Neuronal stem cell (in vitro differentiated cells): Measurements from ENCODE around the gene KRTAP4-8.
"Not testable (repeated sequence)": the region's sequence is repeated elsewhere in the genome, so short reads cannot be mapped to it uniquely, and the experiment has no call there.

Experiments used
- DNase-seq: peaks from one replicate; pipeline ENCODE4 v3.0.0-alpha.2; 2013; ENCODE audit warnings: low spot score
- H2AFZ ChIP-seq: one replicate; pipeline ENCODE4 v1.6.1; 2013; ENCODE audit warnings: mild to moderate bottlenecking, low read length, inconsistent platforms
- H2AK5ac ChIP-seq: 2 replicates; pipeline ENCODE4 v1.6.1; 2013; ENCODE audit warnings: low read depth, mild to moderate bottlenecking, inconsistent platforms, low read length, moderate library complexity, mixed read lengths
- H2BK120ac ChIP-seq: 2 replicates; pipeline ENCODE4 v1.6.1; 2013; ENCODE audit warnings: low read depth, mild to moderate bottlenecking, inconsistent platforms, low read length, moderate library complexity, mixed read lengths
- H2BK12ac ChIP-seq: one replicate; pipeline ENCODE4 v1.6.1; 2013; ENCODE audit warnings: low read length, inconsistent platforms
- H2BK15ac ChIP-seq: 2 replicates; pipeline ENCODE4 v1.6.1; 2013; ENCODE audit warnings: mild to moderate bottlenecking, low read length, inconsistent platforms, mixed read lengths
- H2BK5ac ChIP-seq: one replicate; pipeline ENCODE4 v1.6.1; 2013; ENCODE audit warnings: inconsistent platforms, mild to moderate bottlenecking, low read length, moderate library complexity
- H3K14ac ChIP-seq: one replicate; pipeline ENCODE4 v1.6.1; 2013; ENCODE audit warnings: low read length, inconsistent platforms
- H3K18ac ChIP-seq: 2 replicates; pipeline ENCODE4 v1.6.1; 2013; ENCODE audit warnings: low read length, inconsistent platforms
- H3K23ac ChIP-seq: 2 replicates; pipeline ENCODE4 v1.6.1; 2013; ENCODE audit warnings: low read depth, mild to moderate bottlenecking, mixed read lengths, low read length, inconsistent platforms; ENCODE audit not compliant: poor library complexity
- H3K27ac ChIP-seq: replicated peaks from 3 replicates; pipeline ENCODE4 v1.5.1; 2013; ENCODE audit warnings: low read length, inconsistent platforms
- H3K27me3 ChIP-seq, 3 experiments: 2 replicates each; pipeline ENCODE4 v1.6.1; 2013; ENCODE audit warnings: low read length in 3 of 3, mild to moderate bottlenecking in 2 of 3, inconsistent platforms in 1 of 3, low read depth in 1 of 3, mixed read lengths in 1 of 3, moderate library complexity in 1 of 3; ENCODE audit not compliant: control insufficient read depth in 3 of 3, insufficient read depth in 3 of 3
- H3K36me3 ChIP-seq, 2 donors: replicated peaks in 1 of 2; 2 replicates each; pipeline ENCODE4 v1.6.1; 2013; ENCODE audit warnings: low read length in 2 of 2; ENCODE audit not compliant: control insufficient read depth in 2 of 2, insufficient read depth in 2 of 2
- H3K4ac ChIP-seq: 2 replicates; pipeline ENCODE4 v1.6.1; 2013; ENCODE audit warnings: inconsistent platforms, mild to moderate bottlenecking, low read length, moderate library complexity
- H3K4me1 ChIP-seq, 2 donors: 1 replicate in 1 of 2; 2 replicates in 1 of 2; pipeline ENCODE4 v1.6.1; 2013; ENCODE audit warnings: low read length in 2 of 2, low read depth in 1 of 2; ENCODE audit not compliant: control insufficient read depth in 2 of 2, insufficient read depth in 1 of 2
- H3K4me2 ChIP-seq: one replicate; pipeline ENCODE4 v1.6.1; 2013; ENCODE audit warnings: mild to moderate bottlenecking, low read length, inconsistent platforms; ENCODE audit not compliant: insufficient read depth, poor library complexity, severe bottlenecking
- H3K4me3 ChIP-seq, 2 donors: 2 replicates each; pipeline ENCODE4 v1.5.1; 2013; ENCODE audit warnings: low read length in 2 of 2, mild to moderate bottlenecking in 2 of 2, inconsistent platforms in 1 of 2, moderate library complexity in 1 of 2
- H3K79me1 ChIP-seq: one replicate; pipeline ENCODE4 v1.6.1; 2013; ENCODE audit warnings: low read depth, mild to moderate bottlenecking, inconsistent platforms, low read length, moderate library complexity
- H3K9ac ChIP-seq: one replicate; pipeline ENCODE4 v1.6.1; 2013; ENCODE audit warnings: mild to moderate bottlenecking, low read depth, low read length, inconsistent platforms; ENCODE audit not compliant: poor library complexity
- H3K9me3 ChIP-seq, 2 donors: replicated peaks in 1 of 2; 2 replicates each; pipeline versions ENCODE3 to v1.6.1; 2013; ENCODE audit warnings: low read length in 2 of 2, mild to moderate bottlenecking in 2 of 2, inconsistent platforms in 1 of 2, low read depth in 1 of 2, mixed read lengths in 1 of 2, moderate library complexity in 1 of 2; ENCODE audit not compliant: control insufficient read depth in 2 of 2, insufficient read depth in 1 of 2
- H4K8ac ChIP-seq: one replicate; pipeline ENCODE4 v1.6.1; 2013; ENCODE audit warnings: low read depth, mild to moderate bottlenecking, inconsistent platforms, low read length, moderate library complexity
- H4K91ac ChIP-seq: one replicate; pipeline ENCODE4 v1.6.1; 2013; ENCODE audit warnings: low read length, low read depth, mild to moderate bottlenecking, inconsistent platforms; ENCODE audit not compliant: poor library complexity
- WGBS, 2 donors: extraction: QIAGEN DNeasy Blood & Tissue Kit; methylation state at CpG; one replicate each; pipeline ENCODE4 v1.1.7; 2013; ENCODE audit warnings: missing lambda C conversion rate in 2 of 2, mixed read lengths in 1 of 2; ENCODE audit not compliant: insufficient read length in 2 of 2, insufficient replicate concordance in 1 of 2; ENCODE audit errors: extremely low coverage in 2 of 2; 5-methylcytosine and 5-hydroxymethylcytosine counted together

Gene KRTAP4-8

GRCh38 chr17:41058741-41059140, 39.2 kb downstream of the KRTAP4-8 start:
- Histone ChIP-seq H3K18ac (no peak overlapping the region), H2AFZ (no peak overlapping the region), H3K9ac (no peak overlapping the region), H2BK120ac (no peak overlapping the region), H3K14ac (no peak overlapping the region), H2BK12ac (no peak overlapping the region), H4K8ac (no peak overlapping the region), H2BK5ac (no peak overlapping the region), H3K36me3 (no peaks in the 10 kb centered on the region), H2AK5ac (no peak overlapping the region), H3K4me3 (no peak overlapping the region), H3K9me3 (peaks cover 0 to 2% of the 10 kb centered on the region in 2 donors), H3K79me1 (no peaks in the 10 kb centered on the region), H3K23ac (no peak overlapping the region), H3K27me3 (no peaks in the 10 kb centered on the region), H2BK15ac (no peak overlapping the region), H3K4me2 (no peak overlapping the region), H4K91ac (no peak overlapping the region), H3K4ac (no peak overlapping the region), H3K4me1 (peaks cover 0 to 2% of the 10 kb centered on the region in 2 donors), H3K27ac (no peak overlapping the region)
- WGBS, 2 donors, result no CpG with 5 or more reads among the region's 5 CpGs
- DNase-seq, result no peak

GRCh38 chr17:41057547-41057946, 40.4 kb downstream of the KRTAP4-8 start:
- Histone ChIP-seq H3K4me3 (no peak overlapping the region), H2BK120ac (no peak overlapping the region), H2BK15ac (no peak overlapping the region), H4K91ac (no peak overlapping the region), H2AFZ (no peak overlapping the region), H2AK5ac (no peak overlapping the region), H3K4me1 (peaks cover 0 to 2% of the 10 kb centered on the region in 2 donors), H3K79me1 (no peaks in the 10 kb centered on the region), H3K36me3 (no peaks in the 10 kb centered on the region), H3K27me3 (no peaks in the 10 kb centered on the region), H3K18ac (no peak overlapping the region), H3K14ac (no peak overlapping the region), H2BK5ac (no peak overlapping the region), H3K4ac (no peak overlapping the region), H3K27ac (no peak overlapping the region), H3K23ac (no peak overlapping the region), H4K8ac (no peak overlapping the region), H3K4me2 (no peak overlapping the region), H3K9ac (no peak overlapping the region), H2BK12ac (no peak overlapping the region), H3K9me3 (peaks cover 0 to 2% of the 10 kb centered on the region in 2 donors)
- DNase-seq, result no peak
- WGBS, 2 donors, result no CpG with 5 or more reads among the region's 1 CpG

- not testable (repeated sequence) for H3K27ac ChIP-seq, DNase-seq, H4K8ac ChIP-seq, H3K4me2 ChIP-seq, H3K36me3 ChIP-seq, H3K9me3 ChIP-seq, H3K4me1 ChIP-seq, H2BK15ac ChIP-seq, H2AK5ac ChIP-seq, H4K91ac ChIP-seq, H2BK120ac ChIP-seq, H3K9ac ChIP-seq, H2BK12ac ChIP-seq, H3K4ac ChIP-seq, H3K27me3 ChIP-seq, H3K4me3 ChIP-seq, H2BK5ac ChIP-seq, H3K79me1 ChIP-seq, H2AFZ ChIP-seq, H3K18ac ChIP-seq, H3K14ac ChIP-seq, H3K23ac ChIP-seq
- WGBS, 2 donors, result no CpG with 5 or more reads among the region's 6 CpGs
These were observed 42.8 kb downstream of the KRTAP4-8 start, which contains the start of gene KRTAP2-2 for GRCh38 chr17:41055130-41055529. TSS of gene KRTAP2-2 (minus strand) at chr17:41055230. CDS start at chr17:41055211, 19 bp downstream.

GRCh38 chr17:41054556-41054955, 43.4 kb downstream of the KRTAP4-8 start:
- not testable (repeated sequence) for H2BK5ac ChIP-seq, H3K9ac ChIP-seq, H3K27ac ChIP-seq, DNase-seq, H4K8ac ChIP-seq, H2AK5ac ChIP-seq, H3K36me3 ChIP-seq, H3K4ac ChIP-seq, H3K27me3 ChIP-seq, H3K23ac ChIP-seq, H3K14ac ChIP-seq, H3K18ac ChIP-seq, H3K4me3 ChIP-seq, H3K4me2 ChIP-seq, H2BK120ac ChIP-seq, H2AFZ ChIP-seq, H4K91ac ChIP-seq, H3K79me1 ChIP-seq, H3K9me3 ChIP-seq, H2BK12ac ChIP-seq, H2BK15ac ChIP-seq, H3K4me1 ChIP-seq
- no CpG with 5 or more reads among the region's 9 CpGs for WGBS, 2 donors
